Measurements from ENCODE around the gene CTNNA2.

DNA sequence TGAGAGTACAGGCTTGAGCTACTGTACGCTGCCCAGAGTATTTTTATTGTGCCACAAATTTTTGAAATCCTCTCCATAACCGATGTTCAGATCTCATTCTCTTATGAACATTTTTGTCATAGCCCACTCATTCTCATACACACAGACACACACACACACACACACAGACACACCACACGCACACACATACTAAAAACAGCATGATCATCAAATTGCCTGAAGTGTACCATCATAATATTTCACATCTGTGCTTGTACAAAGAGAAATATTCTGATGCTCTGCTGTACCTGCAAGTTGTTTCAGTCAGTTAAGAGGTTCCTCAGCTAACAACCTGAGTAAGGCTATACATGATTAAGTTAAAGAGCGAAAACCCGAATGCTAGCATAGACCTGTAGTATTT is 696.6 kb downstream of the CTNNA2 start:
- TF ChIP-seq RAD21 (CRISPR knock-in tag; conservative IDR thresholded peaks at IDR 0.05 in 1 of 2, IDR thresholded peaks at IDR 0.05 in 1 of 2) (no peak), SAP30 (IDR thresholded peaks at IDR 0.05; ENCODE audit: borderline replicate concordance, insufficient read depth, low read depth, low read length, poor library complexity, severe bottlenecking) (no peak), ZZZ3 (IDR thresholded peaks at IDR 0.05) (no peak), NFRKB (IDR thresholded peaks at IDR 0.05; ENCODE audit: low read depth) (no peak), KLF6 (CRISPR knock-in tag; IDR thresholded peaks at IDR 0.05; ENCODE audit: borderline replicate concordance) (no peak), RBBP5 (IDR thresholded peaks at IDR 0.05; ENCODE audit: borderline replicate concordance, insufficient read depth, low read length, poor library complexity, severe bottlenecking) (no peak), TAF1 (IDR thresholded peaks at IDR 0.05; ENCODE audit: control insufficient read depth, extremely low read depth, insufficient read depth, low read length, severe bottlenecking) (no peak), SUPT5H (IDR thresholded peaks at IDR 0.05) (no peak), PHF20 (IDR thresholded peaks at IDR 0.05; ENCODE audit: partially characterized antibody) (no peak)
- TF ChIP-seq, protein P1, sequence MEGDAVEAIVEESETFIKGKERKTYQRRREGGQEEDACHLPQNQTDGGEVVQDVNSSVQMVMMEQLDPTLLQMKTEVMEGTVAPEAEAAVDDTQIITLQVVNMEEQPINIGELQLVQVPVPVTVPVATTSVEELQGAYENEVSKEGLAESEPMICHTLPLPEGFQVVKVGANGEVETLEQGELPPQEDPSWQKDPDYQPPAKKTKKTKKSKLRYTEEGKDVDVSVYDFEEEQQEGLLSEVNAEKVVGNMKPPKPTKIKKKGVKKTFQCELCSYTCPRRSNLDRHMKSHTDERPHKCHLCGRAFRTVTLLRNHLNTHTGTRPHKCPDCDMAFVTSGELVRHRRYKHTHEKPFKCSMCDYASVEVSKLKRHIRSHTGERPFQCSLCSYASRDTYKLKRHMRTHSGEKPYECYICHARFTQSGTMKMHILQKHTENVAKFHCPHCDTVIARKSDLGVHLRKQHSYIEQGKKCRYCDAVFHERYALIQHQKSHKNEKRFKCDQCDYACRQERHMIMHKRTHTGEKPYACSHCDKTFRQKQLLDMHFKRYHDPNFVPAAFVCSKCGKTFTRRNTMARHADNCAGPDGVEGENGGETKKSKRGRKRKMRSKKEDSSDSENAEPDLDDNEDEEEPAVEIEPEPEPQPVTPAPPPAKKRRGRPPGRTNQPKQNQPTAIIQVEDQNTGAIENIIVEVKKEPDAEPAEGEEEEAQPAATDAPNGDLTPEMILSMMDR (IDR thresholded peaks at IDR 0.05 in 2 of 3, conservative IDR thresholded peaks at IDR 0.05 in 1 of 3; ENCODE audit: insufficient read depth in 2 of 3, low read depth in 1 of 3, low read length in 3 of 3): no peak
- TF ChIP-seq, protein P2, sequence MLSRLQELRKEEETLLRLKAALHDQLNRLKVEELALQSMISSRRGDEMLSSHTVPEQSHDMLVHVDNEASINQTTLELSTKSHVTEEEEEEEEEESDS (CRISPR knock-in tag; IDR thresholded peaks at IDR 0.05): no peak
- TF ChIP-seq, protein P3, sequence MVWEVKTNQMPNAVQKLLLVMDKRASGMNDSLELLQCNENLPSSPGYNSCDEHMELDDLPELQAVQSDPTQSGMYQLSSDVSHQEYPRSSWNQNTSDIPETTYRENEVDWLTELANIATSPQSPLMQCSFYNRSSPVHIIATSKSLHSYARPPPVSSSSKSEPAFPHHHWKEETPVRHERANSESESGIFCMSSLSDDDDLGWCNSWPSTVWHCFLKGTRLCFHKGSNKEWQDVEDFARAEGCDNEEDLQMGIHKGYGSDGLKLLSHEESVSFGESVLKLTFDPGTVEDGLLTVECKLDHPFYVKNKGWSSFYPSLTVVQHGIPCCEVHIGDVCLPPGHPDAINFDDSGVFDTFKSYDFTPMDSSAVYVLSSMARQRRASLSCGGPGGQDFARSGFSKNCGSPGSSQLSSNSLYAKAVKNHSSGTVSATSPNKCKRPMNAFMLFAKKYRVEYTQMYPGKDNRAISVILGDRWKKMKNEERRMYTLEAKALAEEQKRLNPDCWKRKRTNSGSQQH (CRISPR knock-in tag; IDR thresholded peaks at IDR 0.05): no peak
- TF ChIP-seq, protein P4, sequence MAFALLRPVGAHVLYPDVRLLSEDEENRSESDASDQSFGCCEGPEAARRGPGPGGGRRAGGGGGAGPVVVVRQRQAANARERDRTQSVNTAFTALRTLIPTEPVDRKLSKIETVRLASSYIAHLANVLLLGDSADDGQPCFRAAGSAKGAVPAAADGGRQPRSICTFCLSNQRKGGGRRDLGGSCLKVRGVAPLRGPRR (CRISPR knock-in tag; IDR thresholded peaks at IDR 0.05): no peak

All from K562 (cell line).